K562 (cell line): ENCODE measurements around the gene PPP6R3. TPM values are rescaled to one million over a fixed set of nuclear protein-coding genes. Genes with fewer than 3 reads are reported as not detected.

Source experiments
- ATAC-seq: fragments of 200-7000 bp; cut with Tn5 transposase; 3 replicates; pipeline ENCODE4 v1.9.1; 2020; ENCODE audit warnings: moderate library complexity
- BruUV-seq: library from RNA; stranded (reverse); fragments of 400-500 nt; replicated peaks from 2 replicates; lab custom pipeline; 2021; lab: Mats Ljungman, UMichigan
- CTCF ChIA-PET: fragments of 300-600 bp; formaldehyde crosslinking; extraction: SDS; loops from one replicate; lab custom pipeline; 2021; ENCODE audit warnings: low intra/inter-chr PET ratio; lab: Yijun Ruan, JAX
- POLR2A ChIA-PET: fragments of 300-600, 350-650 bp; sonication (Branson Sonifier 250); formaldehyde crosslinking; extraction: SDS; loops from one replicate; lab custom pipeline; 2021; ENCODE audit warnings: antibody characterized with exemption, inconsistent platforms; lab: Yijun Ruan, JAX
- DNase-seq, 4 experiments: peaks; one replicate each; pipeline versions ENCODE4 v3.0.0 to v3.0.0-alpha.2; 2011 to 2018; ENCODE audit warnings: low spot score in 3 of 4, mixed read lengths in 3 of 4; ENCODE audit errors: extremely low read depth in 1 of 4
- FAIRE-seq: peaks from 2 replicates; lab custom pipeline; 2011; peaks lifted over from hg19 to GRCh38; lab: Jason Lieb, UNC
- H2AFZ ChIP-seq: 2 replicates; pipeline ENCODE4 v1.6.0; 2011; ENCODE audit warnings: low read depth, low read length, control low read depth, inconsistent platforms
- H3K27ac ChIP-seq: fragments of 200-600 bp; 3 replicates; pipeline ENCODE4 v1.8.0; 2011; ENCODE audit warnings: low read depth, mild to moderate bottlenecking, control low read depth, inconsistent platforms, low read length, moderate library complexity, mixed read lengths; ENCODE audit errors: extremely low read depth
- H3K27me3 ChIP-seq, 2 experiments: fragments of 300-600 bp in 1 of 2; 2 replicates in 1 of 2; 3 replicates in 1 of 2; pipeline versions ENCODE4 v1.6.0 to v1.8.0; 2011; ENCODE audit warnings: inconsistent platforms in 2 of 2, low read length in 2 of 2, mild to moderate bottlenecking in 1 of 2, mixed read lengths in 1 of 2, moderate library complexity in 1 of 2; ENCODE audit not compliant: control insufficient read depth in 2 of 2, insufficient read depth in 2 of 2
- H3K36me3 ChIP-seq: fragments of 300-600 bp; 3 replicates; pipeline ENCODE4 v1.8.0; 2011; ENCODE audit warnings: mild to moderate bottlenecking, low read length, inconsistent platforms; ENCODE audit not compliant: control insufficient read depth, insufficient read depth
- H3K4me1 ChIP-seq, 2 experiments: fragments of 200-600 bp in 1 of 2; replicated peaks in 1 of 2; 2 replicates in 1 of 2; 3 replicates in 1 of 2; pipeline versions ENCODE4 v1.5.1 to v1.8.0; 2011; ENCODE audit warnings: inconsistent platforms in 2 of 2, low read length in 2 of 2, mild to moderate bottlenecking in 1 of 2, mixed read lengths in 1 of 2, moderate library complexity in 1 of 2; ENCODE audit not compliant: control insufficient read depth in 2 of 2, insufficient read depth in 2 of 2
- H3K4me2 ChIP-seq: 2 replicates; pipeline ENCODE4 v1.6.1; 2011; ENCODE audit warnings: low read length, control low read depth, inconsistent platforms, mixed read lengths; ENCODE audit not compliant: insufficient read depth
- H3K4me3 ChIP-seq: fragments of 200-600 bp; sonication (generic), shearing (Covaris generic); 2 replicates; pipeline ENCODE4 v1.5.1; 2016; ENCODE audit warnings: control low read depth, inconsistent platforms
- H3K79me2 ChIP-seq: fragments of 200-600 bp; 3 replicates; pipeline ENCODE4 v1.8.0; 2011; ENCODE audit warnings: low read length, inconsistent platforms; ENCODE audit not compliant: control insufficient read depth, insufficient read depth
- H3K9ac ChIP-seq, 2 experiments: 2 replicates each; pipeline versions ENCODE4 v1.6.0 to v1.6.1; 2011; ENCODE audit warnings: low read depth in 2 of 2, low read length in 2 of 2, control low read depth in 1 of 2, inconsistent platforms in 1 of 2, mild to moderate bottlenecking in 1 of 2, mixed read lengths in 1 of 2; ENCODE audit not compliant: insufficient read depth in 1 of 2
- H3K9me1 ChIP-seq: one replicate; pipeline ENCODE4 v1.6.0; 2011; ENCODE audit warnings: inconsistent platforms, mild to moderate bottlenecking, low read length, moderate library complexity; ENCODE audit not compliant: control insufficient read depth, insufficient read depth
- H3K9me3 ChIP-seq: replicated peaks from 2 replicates; pipeline ENCODE4 v1.5.1; 2011; ENCODE audit warnings: low read depth, low read length, inconsistent platforms; ENCODE audit not compliant: control insufficient read depth, insufficient read depth
- H4K20me1 ChIP-seq: replicated peaks from 2 replicates; pipeline ENCODE4 v1.6.1; 2011; ENCODE audit warnings: low read length, inconsistent platforms, mixed read lengths; ENCODE audit not compliant: control insufficient read depth, insufficient read depth
- SAP30 ChIP-seq: fragments of 200-600 bp; sonication (generic); IDR thresholded peaks from 2 replicates; pipeline ENCODE4 v1.6.1; 2012; ENCODE audit warnings: borderline replicate concordance, low read depth, mild to moderate bottlenecking, moderate library complexity, low read length, control low read depth, inconsistent platforms; ENCODE audit not compliant: insufficient read depth, poor library complexity, severe bottlenecking
- ZBTB33 ChIP-seq: sonication (generic); formaldehyde crosslinking; IDR thresholded peaks from 2 replicates; pipeline ENCODE4 v1.8.1; 2023; ENCODE audit warnings: mild to moderate bottlenecking, missing genetic modification reagents
- WGBS: fragments of 100-300 bp; shearing (Covaris generic); methylation state at CpG from one replicate; pipeline ENCODE4 v1.1.6; 2016; ENCODE audit warnings: low coverage, mixed read lengths; ENCODE audit not compliant: insufficient coverage; ENCODE audit errors: missing lambda C conversion rate; 5-methylcytosine and 5-hydroxymethylcytosine counted together
- in situ Hi-C: fragments of 300-500 bp; cut with MboI; formaldehyde crosslinking; loops from 4 replicates; pipeline ENCODE4 v1.15.0; 2018; ENCODE audit warnings: inconsistent platforms, mixed read lengths
- intact Hi-C: fragments of 100-400 bp; cut with micrococcal nuclease; formaldehyde crosslinking; loops from 2 replicates; pipeline ENCODE4 v1.14.2; 2022
- polyA plus RNA-seq, 8 experiments: library from polyadenylated mRNA; depleted of rRNA in 4 of 8; stranded (reverse) in 5 of 8; unstranded in 3 of 8; fragments of >200 nt; fragmentation: Nextera tagmentation in 2 of 8; fragmentation: Illumina TruSeq in 1 of 8; extraction: Ambion mirVana in 2 of 8; extraction: Trizol in 1 of 8; gene quantifications; 2 replicates each; pipeline versions ENCODE4 v1.2.1 to v1.2.3, GENCODE V29; 2011 to 2014; ENCODE audit warnings: inconsistent platforms in 1 of 8, missing spikeins in 1 of 8
- total RNA-seq, 7 experiments: library from RNA; depleted of rRNA in 6 of 7; stranded (reverse); fragments of >200 nt in 6 of 7; fragmentation: Illumina TruSeq in 2 of 7; extraction: Trizol in 2 of 7; gene quantifications; 2 replicates each; pipeline versions ENCODE4 v1.2.1 to v1.2.3, GENCODE V29; 2011 to 2021; ENCODE audit warnings: low replicate concordance in 1 of 7

Gene PPP6R3
- total and polyA plus RNA-seq, 9 of the 15 experiments (the other 6 are each of a cell fraction or from before 2014, with no cell fraction given) = 20.3 to 117 (median 80.6) TPM

GRCh38 chr11:68413591-68413999 is 47.0 kb upstream of the PPP6R3 start:
- H3K27me3 ChIP-seq = no peaks in the 10 kb centered on the region
- no peaks in the 10 kb centered on the region for H3K79me2 ChIP-seq
- H4K20me1 ChIP-seq = no peaks in the 10 kb centered on the region
- H3K4me3 ChIP-seq = no peak overlapping the region
- 95% methylated on average over 8 of the region's 27 CpGs for WGBS
- H3K4me1 ChIP-seq = peaks cover 0 to 5% of the 10 kb centered on the region in 2 experiments; a peak in 2 of 5 replicates
- ATAC-seq = no peak
- no peak overlapping the region for H3K4me2 ChIP-seq
- no peaks in the 10 kb centered on the region for H3K9me3 ChIP-seq
- H3K27ac ChIP-seq = no peak overlapping the region
- intact Hi-C loops = no loop called here
- ChIA-PET CTCF (no interaction called here), POLR2A (no interaction called here)
- in situ Hi-C loops = no loop called here
- FAIRE-seq = no peak
- H3K9me1 ChIP-seq = no peaks in the 10 kb centered on the region
- no TSS peak for BruUV-seq
- DNase-seq = no peak
- peaks cover 75% of the 10 kb centered on the region; the same call in 2 of the 3 replicates for H3K36me3 ChIP-seq
- H3K9ac ChIP-seq = no peak overlapping the region
- H2AFZ ChIP-seq = no peak overlapping the region
- TF ChIP-seq ZBTB33 (peak; percentile 56), SAP30 (no peak)
